Uterus (tissue), 4 donors: ENCODE results near the gene PTTG1IP2. TPM values are rescaled to one million over a fixed set of nuclear protein-coding genes. Genes with fewer than 3 reads are reported as not detected.

Experiments used
- DNase-seq, 2 donors: peaks; one replicate each; pipeline ENCODE4 v3.0.0-alpha.2; 2019 to 2020
- H3K27ac ChIP-seq, 2 donors: fragments of 200-600 bp; sonication (generic); 1 replicate in 1 of 2; 2 replicates in 1 of 2; pipeline ENCODE4 v1.5.1; 2016 to 2018
- H3K27me3 ChIP-seq, 2 donors: fragments of 200-600 bp; sonication (generic); one replicate each; pipeline ENCODE4 v1.5.1; 2018 to 2019; ENCODE audit warnings: control low read depth in 1 of 2
- H3K36me3 ChIP-seq, 2 donors: fragments of 200-600 bp; sonication (generic); one replicate each; pipeline ENCODE4 v1.5.1; 2019; ENCODE audit warnings: control low read depth in 1 of 2
- H3K4me1 ChIP-seq, 2 donors: fragments of 200-600 bp; sonication (generic); one replicate each; pipeline ENCODE4 v1.5.1; 2018 to 2019; ENCODE audit warnings: control low read depth in 1 of 2
- H3K4me3 ChIP-seq, 2 donors: fragments of 200-600 bp; sonication (generic); 1 replicate in 1 of 2; 2 replicates in 1 of 2; pipeline ENCODE4 v1.5.1; 2018 to 2019; ENCODE audit warnings: mild to moderate bottlenecking in 1 of 2
- H3K9me3 ChIP-seq, 2 donors: fragments of 200-600 bp; sonication (generic); one replicate each; pipeline ENCODE4 v1.5.1; 2019; ENCODE audit warnings: control low read depth in 1 of 2
- CTCF ChIP-seq, 4 experiments: fragments of 200-600 bp in 2 of 4; fragments of 450-650 bp in 2 of 4; sonication (generic) in 2 of 4; IDR thresholded peaks; one replicate each; pipeline ENCODE4 v1.5.1; 2016 to 2019; ENCODE audit warnings: antibody characterized with exemption in 4 of 4, mild to moderate bottlenecking in 2 of 4, moderate library complexity in 1 of 4
- POLR2A ChIP-seq, 2 donors: fragments of 450-650 bp; IDR thresholded peaks; one replicate each; pipeline ENCODE4 v1.6.1; 2016; ENCODE audit warnings: antibody characterized with exemption in 2 of 2, mild to moderate bottlenecking in 1 of 2, moderate library complexity in 1 of 2
- intact Hi-C: fragments of 100-400 bp; cut with DNase I; formaldehyde crosslinking; loops from one replicate; pipeline ENCODE4 v1.15.1; 2023; ENCODE audit warnings: low total_unique reads
- total RNA-seq, 4 donors: library from RNA; depleted of rRNA in 3 of 4; stranded (reverse); fragments of >200 nt in 3 of 4; gene quantifications; one replicate each; pipeline versions ENCODE4 v1.1.0 to v1.2.4, GENCODE V29; 2014 to 2023
- donor health status: DM: yes; HTN: yes; CAD: no.

The PTTG1IP2 gene
- total RNA-seq, 4 donors from 2014 or later = not detected

GRCh38 chr7:90532231-90532929, 62.9 kb downstream of the PTTG1IP2 start:
- Histone ChIP-seq H3K4me1 (no peaks in the 10 kb centered on the region), H3K36me3 (no peaks in the 10 kb centered on the region), H3K27ac (no peak overlapping the region), H3K27me3 (no peaks in the 10 kb centered on the region), H3K4me3 (no peak overlapping the region), H3K9me3 (no peaks in the 10 kb centered on the region)
- no peak for TF ChIP-seq POLR2A (IDR thresholded peaks at IDR 0.05)
- TF ChIP-seq CTCF (IDR thresholded peaks at IDR 0.05) = no peak
- DNase-seq = no peak
- intact Hi-C loops = no loop called here

GRCh38 chr7:90536449-90536848, 67.0 kb downstream of the PTTG1IP2 start:
- no peaks in the 10 kb centered on the region for H3K9me3 ChIP-seq
- intact Hi-C loops = no loop called here
- H3K4me3 ChIP-seq = no peak overlapping the region
- no peaks in the 10 kb centered on the region for H3K36me3 ChIP-seq
- TF ChIP-seq CTCF (IDR thresholded peaks at IDR 0.05) (no peak), POLR2A (IDR thresholded peaks at IDR 0.05) (no peak)
- DNase-seq = no peak
- no peak overlapping the region for H3K27ac ChIP-seq
- H3K4me1 ChIP-seq = no peaks in the 10 kb centered on the region
- no peaks in the 10 kb centered on the region for H3K27me3 ChIP-seq

GRCh38 chr7:90538405-90538804, 69.0 kb downstream of the PTTG1IP2 start:
- no peaks in the 10 kb centered on the region for H3K9me3 ChIP-seq
- H3K27ac ChIP-seq = no peak overlapping the region
- no peaks in the 10 kb centered on the region for H3K27me3 ChIP-seq
- TF ChIP-seq POLR2A (IDR thresholded peaks at IDR 0.05) = no peak
- no peak for TF ChIP-seq CTCF (IDR thresholded peaks at IDR 0.05)
- H3K36me3 ChIP-seq = no peaks in the 10 kb centered on the region
- intact Hi-C loops = no loop called here
- no peak for DNase-seq
- no peak overlapping the region for H3K4me3 ChIP-seq
- H3K4me1 ChIP-seq = no peaks in the 10 kb centered on the region

- H3K9me3 ChIP-seq = no peaks in the 10 kb centered on the region
- intact Hi-C loops = no loop called here
- no peak overlapping the region for H3K4me3 ChIP-seq
- TF ChIP-seq POLR2A (IDR thresholded peaks at IDR 0.05) (no peak), CTCF (IDR thresholded peaks at IDR 0.05) (no peak)
- H3K36me3 ChIP-seq = no peaks in the 10 kb centered on the region
- no peaks in the 10 kb centered on the region for H3K27me3 ChIP-seq
- H3K4me1 ChIP-seq = no peaks in the 10 kb centered on the region
- H3K27ac ChIP-seq = no peak overlapping the region
- DNase-seq = no peak
Measured at GRCh38 chr7:90540406-90540805, 71.0 kb downstream of the PTTG1IP2 start.

GRCh38 chr7:90551036-90551435, 81.6 kb downstream of the PTTG1IP2 start:
- H3K36me3 ChIP-seq = no peaks in the 10 kb centered on the region
- H3K27me3 ChIP-seq = no peaks in the 10 kb centered on the region
- no peak for DNase-seq
- intact Hi-C loops = no loop called here
- no peaks in the 10 kb centered on the region for H3K9me3 ChIP-seq
- no peak overlapping the region for H3K4me3 ChIP-seq
- TF ChIP-seq CTCF (IDR thresholded peaks at IDR 0.05) (no peak), POLR2A (IDR thresholded peaks at IDR 0.05) (no peak)
- no peaks in the 10 kb centered on the region for H3K4me1 ChIP-seq
- H3K27ac ChIP-seq = no peak overlapping the region
